MM.1S (cell line): ENCODE results near the gene GAREM1.

Experiments used
- EZH2 ChIP-seq: fragments of 300-600 bp; sonication (generic); optimal IDR thresholded peaks from 2 replicates; pipeline ENCODE3; 2017; ENCODE audit warnings: low read depth, mild to moderate bottlenecking, antibody characterized with exemption, low read length, mixed read lengths
- TF ChIP-seq, protein P1 (sequence below): fragments of 300-600 bp; sonication (generic); IDR thresholded peaks from 2 replicates; pipeline ENCODE4 v1.5.1; 2016; ENCODE audit warnings: antibody characterized with exemption, low read length, mixed read lengths

DNA sequence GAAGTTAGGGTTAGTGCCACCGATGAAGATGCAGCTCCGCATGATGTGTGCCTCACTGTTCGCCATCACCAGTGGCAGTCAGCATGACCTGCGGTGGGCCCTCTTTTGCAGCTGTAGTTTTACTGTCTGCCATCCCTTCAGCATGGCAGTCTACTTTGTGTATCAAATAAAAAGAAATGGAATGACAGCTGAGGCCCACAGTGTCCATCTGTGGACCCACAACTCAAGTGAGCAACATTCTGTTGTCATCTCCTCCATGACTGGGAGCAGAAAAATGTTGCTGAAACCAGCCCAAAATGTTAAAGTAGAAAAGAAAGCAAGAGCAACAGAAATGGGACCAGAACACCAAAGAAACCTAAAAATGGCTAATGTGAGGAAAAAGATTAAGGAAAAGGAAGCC, 152.1 kb downstream of the GAREM1 start:
- TF ChIP-seq, protein P1, sequence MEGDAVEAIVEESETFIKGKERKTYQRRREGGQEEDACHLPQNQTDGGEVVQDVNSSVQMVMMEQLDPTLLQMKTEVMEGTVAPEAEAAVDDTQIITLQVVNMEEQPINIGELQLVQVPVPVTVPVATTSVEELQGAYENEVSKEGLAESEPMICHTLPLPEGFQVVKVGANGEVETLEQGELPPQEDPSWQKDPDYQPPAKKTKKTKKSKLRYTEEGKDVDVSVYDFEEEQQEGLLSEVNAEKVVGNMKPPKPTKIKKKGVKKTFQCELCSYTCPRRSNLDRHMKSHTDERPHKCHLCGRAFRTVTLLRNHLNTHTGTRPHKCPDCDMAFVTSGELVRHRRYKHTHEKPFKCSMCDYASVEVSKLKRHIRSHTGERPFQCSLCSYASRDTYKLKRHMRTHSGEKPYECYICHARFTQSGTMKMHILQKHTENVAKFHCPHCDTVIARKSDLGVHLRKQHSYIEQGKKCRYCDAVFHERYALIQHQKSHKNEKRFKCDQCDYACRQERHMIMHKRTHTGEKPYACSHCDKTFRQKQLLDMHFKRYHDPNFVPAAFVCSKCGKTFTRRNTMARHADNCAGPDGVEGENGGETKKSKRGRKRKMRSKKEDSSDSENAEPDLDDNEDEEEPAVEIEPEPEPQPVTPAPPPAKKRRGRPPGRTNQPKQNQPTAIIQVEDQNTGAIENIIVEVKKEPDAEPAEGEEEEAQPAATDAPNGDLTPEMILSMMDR: no peak
- no peak for TF ChIP-seq EZH2
